H1 (cell line): ENCODE measurements around the gene SRI. TPM values are rescaled to one million over a fixed set of nuclear protein-coding genes. Genes with fewer than 3 reads are reported as not detected.

Experiments
- CTCF ChIA-PET: fragments of 300-600 bp; sonication (Branson Sonifier 250); formaldehyde crosslinking; loops from one replicate; lab custom pipeline; 2021; ENCODE audit not compliant: partially characterized antibody; lab: Charles Lee
- POLR2A ChIA-PET: fragments of 300-600 bp; sonication (Branson Sonifier 250); formaldehyde crosslinking; loops from one replicate; lab custom pipeline; 2021; ENCODE audit warnings: inconsistent platforms; ENCODE audit not compliant: partially characterized antibody; lab: Charles Lee
- DNase-seq, 2 experiments: peaks; one replicate each; pipeline versions ENCODE4 v3.0.0 to v3.0.0-alpha.2; 2010 to 2022; ENCODE audit warnings: low spot score in 2 of 2, low read depth in 1 of 2, mixed read lengths in 1 of 2
- FAIRE-seq: peaks from 2 replicates; lab custom pipeline; 2011; peaks lifted over from hg19 to GRCh38; lab: Jason Lieb, UNC
- H2AFZ ChIP-seq: 2 replicates; pipeline ENCODE4 v1.8.1; 2012; ENCODE audit warnings: low read length, inconsistent platforms
- H2AK5ac ChIP-seq: 2 replicates; pipeline ENCODE4 v1.6.1; 2013; ENCODE audit warnings: low read depth, low read length
- H2BK120ac ChIP-seq: replicated peaks from 2 replicates; pipeline ENCODE3; 2013; ENCODE audit warnings: low read depth, low read length, inconsistent platforms
- H2BK12ac ChIP-seq: 2 replicates; pipeline ENCODE4 v1.6.1; 2013; ENCODE audit warnings: low read depth, low read length
- H2BK15ac ChIP-seq: 2 replicates; pipeline ENCODE4 v1.6.1; 2013; ENCODE audit warnings: low read length
- H2BK20ac ChIP-seq: 2 replicates; pipeline ENCODE4 v1.6.1; 2013; ENCODE audit warnings: low read length
- H2BK5ac ChIP-seq: 2 replicates; pipeline ENCODE4 v1.6.1; 2013; ENCODE audit warnings: low read depth, low read length
- H3K14ac ChIP-seq: 2 replicates; pipeline ENCODE4 v1.6.1; 2013; ENCODE audit warnings: inconsistent platforms; ENCODE audit not compliant: insufficient read length
- H3K18ac ChIP-seq: 2 replicates; pipeline ENCODE4 v1.6.1; 2013; ENCODE audit warnings: low read length; ENCODE audit errors: extremely low read depth
- H3K23ac ChIP-seq: 2 replicates; pipeline ENCODE4 v1.6.1; 2013; ENCODE audit warnings: inconsistent platforms; ENCODE audit not compliant: insufficient read length
- H3K23me2 ChIP-seq: 2 replicates; pipeline ENCODE4 v1.6.1; 2013; ENCODE audit warnings: low read depth, low read length
- H3K27ac ChIP-seq: 2 replicates; pipeline ENCODE4 v1.6.1; 2011; ENCODE audit warnings: low read depth, low read length, inconsistent platforms
- H3K27me3 ChIP-seq, 4 experiments: replicated peaks in 1 of 4; 1 replicate in 1 of 4; 2 replicates in 3 of 4; pipeline versions ENCODE4 v1.6.1 to v1.8.1; 2011 to 2013; ENCODE audit warnings: low read length in 3 of 4, mild to moderate bottlenecking in 3 of 4, inconsistent platforms in 2 of 4, mixed read lengths in 2 of 4, moderate library complexity in 1 of 4; ENCODE audit not compliant: control insufficient read depth in 3 of 4, insufficient read depth in 3 of 4; ENCODE audit errors: extremely low read depth in 1 of 4
- H3K36me3 ChIP-seq, 4 experiments: 2 replicates each; pipeline versions ENCODE4 v1.6.1 to v1.8.1; 2011 to 2013; ENCODE audit warnings: mild to moderate bottlenecking in 4 of 4, low read length in 3 of 4, moderate library complexity in 2 of 4, control low read depth in 1 of 4, inconsistent platforms in 1 of 4; ENCODE audit not compliant: insufficient read depth in 4 of 4, control insufficient read depth in 2 of 4
- H3K4ac ChIP-seq: replicated peaks from 2 replicates; pipeline ENCODE3; 2013; ENCODE audit warnings: low read length, low read depth, mixed read lengths, inconsistent platforms; ENCODE audit not compliant: insufficient read length
- H3K4me1 ChIP-seq, 4 experiments: replicated peaks in 1 of 4; 1 replicate in 1 of 4; 2 replicates in 3 of 4; pipeline versions ENCODE4 v1.6.1 to v1.8.1; 2011 to 2013; ENCODE audit warnings: low read length in 3 of 4, inconsistent platforms in 2 of 4, mixed read lengths in 1 of 4; ENCODE audit not compliant: insufficient read depth in 4 of 4, control insufficient read depth in 3 of 4
- H3K4me2 ChIP-seq, 2 experiments: 2 replicates each; pipeline versions ENCODE4 v1.6.1 to v1.8.1; 2011 to 2013; ENCODE audit warnings: low read depth in 2 of 2, low read length in 2 of 2, control low read depth in 1 of 2, inconsistent platforms in 1 of 2, mild to moderate bottlenecking in 1 of 2; ENCODE audit not compliant: insufficient read depth in 1 of 2
- H3K4me3 ChIP-seq, 4 experiments: fragments of 200-600, 300-600 bp in 1 of 4; sonication (generic), shearing (Covaris generic), sonication (Bioruptor Twin) in 1 of 4; 2 replicates each; pipeline versions ENCODE4 v1.5.1 to v1.8.1; 2011 to 2016; ENCODE audit warnings: low read length in 4 of 4, low read depth in 3 of 4, control low read depth in 2 of 4, inconsistent platforms in 2 of 4, mild to moderate bottlenecking in 2 of 4, mixed read lengths in 1 of 4, moderate library complexity in 1 of 4; ENCODE audit not compliant: insufficient read depth in 2 of 4; ENCODE audit errors: extremely low read depth in 1 of 4
- H3K56ac ChIP-seq: replicated peaks from 2 replicates; pipeline ENCODE3; 2013; ENCODE audit warnings: low read depth, mild to moderate bottlenecking, mixed read lengths, low read length, inconsistent platforms; ENCODE audit not compliant: insufficient read length
- H3K79me1 ChIP-seq: 2 replicates; pipeline ENCODE4 v1.6.1; 2013; ENCODE audit warnings: low read depth, low read length, control low read depth
- H3K79me2 ChIP-seq, 2 experiments: 2 replicates each; pipeline versions ENCODE4 v1.6.1 to v1.8.1; 2012 to 2013; ENCODE audit warnings: low read length in 2 of 2, mild to moderate bottlenecking in 2 of 2, inconsistent platforms in 1 of 2; ENCODE audit not compliant: insufficient read depth in 2 of 2, control insufficient read depth in 1 of 2
- H3K9ac ChIP-seq, 4 experiments: replicated peaks in 1 of 4; 1 replicate in 1 of 4; 2 replicates in 3 of 4; pipeline versions ENCODE4 v1.6.1 to v1.8.1; 2011 to 2013; ENCODE audit warnings: low read depth in 3 of 4, low read length in 3 of 4, control low read depth in 2 of 4, mild to moderate bottlenecking in 2 of 4, moderate library complexity in 2 of 4, inconsistent platforms in 1 of 4; ENCODE audit errors: extremely low read depth in 1 of 4
- H3K9me3 ChIP-seq, 2 experiments: 2 replicates each; pipeline versions ENCODE4 v1.6.1 to v1.8.1; 2012 to 2013; ENCODE audit warnings: mild to moderate bottlenecking in 2 of 2, moderate library complexity in 2 of 2, control low read depth in 1 of 2, inconsistent platforms in 1 of 2, low read depth in 1 of 2, low read length in 1 of 2, mixed read lengths in 1 of 2; ENCODE audit not compliant: insufficient read depth in 2 of 2
- H4K20me1 ChIP-seq, 2 experiments: replicated peaks in 1 of 2; 2 replicates each; pipeline versions ENCODE3 to v1.8.1; 2011 to 2013; ENCODE audit warnings: inconsistent platforms in 2 of 2, low read length in 2 of 2, mild to moderate bottlenecking in 1 of 2; ENCODE audit not compliant: insufficient read depth in 2 of 2, control insufficient read depth in 1 of 2
- H4K5ac ChIP-seq: 2 replicates; pipeline ENCODE4 v1.6.1; 2013; ENCODE audit warnings: low read length, low read depth, mixed read lengths, inconsistent platforms; ENCODE audit not compliant: insufficient read length
- H4K8ac ChIP-seq: 2 replicates; pipeline ENCODE4 v1.8.0; 2013; ENCODE audit warnings: mild to moderate bottlenecking, moderate library complexity, low read length, inconsistent platforms; ENCODE audit not compliant: insufficient read depth; ENCODE audit errors: extremely low read depth
- H4K91ac ChIP-seq: replicated peaks from 2 replicates; pipeline ENCODE3; 2013; ENCODE audit warnings: low read length, mixed read lengths, inconsistent platforms; ENCODE audit not compliant: insufficient read length
- ATF3 ChIP-seq: IDR thresholded peaks from 2 replicates; pipeline ENCODE4 v1.6.1; 2011; ENCODE audit warnings: low read depth, mild to moderate bottlenecking, low read length; ENCODE audit not compliant: insufficient read depth
- BACH1 ChIP-seq: IDR thresholded peaks from 2 replicates; pipeline ENCODE4 v1.6.1; 2012; ENCODE audit warnings: low read length, improper control_type of control experiment
- EP300 ChIP-seq, 2 experiments: IDR thresholded peaks; 1 replicate in 1 of 2; 2 replicates in 1 of 2; pipeline ENCODE4 v1.6.1; 2011 to 2012; ENCODE audit warnings: low read depth in 2 of 2, low read length in 2 of 2, mild to moderate bottlenecking in 2 of 2, borderline replicate concordance in 1 of 2, inconsistent platforms in 1 of 2, moderate library complexity in 1 of 2
- NRF1 ChIP-seq: IDR thresholded peaks from 2 replicates; pipeline ENCODE4 v1.6.1; 2011; ENCODE audit warnings: mild to moderate bottlenecking, low read depth, low read length, improper control_type of control experiment
- polyA plus RNA-seq, 7 experiments: library from polyadenylated mRNA; depleted of rRNA in 3 of 7; stranded (reverse) in 5 of 7; unstranded in 2 of 7; fragments of >200 nt in 5 of 7; fragments of 200-250 nt in 2 of 7; gene quantifications; 1 replicate in 5 of 7; 2 replicates in 1 of 7; 4 replicates in 1 of 7; pipeline versions ENCODE4 v1.2.1 to v1.2.3, GENCODE V29; 2011 to 2013; ENCODE audit warnings: missing spikeins in 2 of 7, mixed read lengths in 2 of 7
- total RNA-seq: library from RNA; stranded (reverse); fragmentation: NEBNext Ultra II Directional; extraction: Animal tissue kit (Norgen Biotek cat#: 25700); gene quantifications from 2 replicates; pipeline ENCODE4 v1.2.1, GENCODE V29; 2021

SRI gene
- total and polyA plus RNA-seq, 2 of the 8 experiments (the other 6 are each of a cell fraction or from before 2014, with no cell fraction given), result 118 to 170 TPM

GRCh38 chr7:88165697-88166096 lies 54.1 kb downstream of the SRI start:
- Histone ChIP-seq H3K56ac (no peak overlapping the region), H2BK12ac (no peak overlapping the region), H2BK5ac (no peak overlapping the region), H3K18ac (no peak overlapping the region), H3K23me2 (no peaks in the 10 kb centered on the region), H3K79me2 (no peaks in the 10 kb centered on the region), H3K4me2 (no peak overlapping the region), H4K8ac (no peak overlapping the region), H3K36me3 (no peaks in the 10 kb centered on the region; a peak in 1 of 8 replicates), H3K4me3 (no peak overlapping the region), H3K14ac (no peak overlapping the region), H2AK5ac (no peak overlapping the region), H3K27me3 (no peaks in the 10 kb centered on the region), H3K4ac (no peak overlapping the region), H3K79me1 (no peaks in the 10 kb centered on the region), H3K27ac (no peak overlapping the region), H3K23ac (no peak overlapping the region), H2BK120ac (no peak overlapping the region), H2BK15ac (no peak overlapping the region), H4K20me1 (no peaks in the 10 kb centered on the region), H3K4me1 (no peaks in the 10 kb centered on the region), H3K9me3 (no peaks in the 10 kb centered on the region), H4K5ac (no peak overlapping the region), H3K9ac (no peak overlapping the region), H4K91ac (no peak overlapping the region), H2AFZ (no peak overlapping the region), H2BK20ac (no peak overlapping the region)
- CTCF ChIA-PET, result interaction anchor here (0.7 to 1.4 kb wide), 4 partner anchors 9 to 279 kb away, joined by 3 to 5 read pairs (median 3); no protein-coding TSS in a partner anchor
- DNase-seq (no peak), FAIRE-seq (no peak)
- no peak for TF ChIP-seq ATF3
- no peak for TF ChIP-seq BACH1
- TF ChIP-seq NRF1, result no peak
- TF ChIP-seq EP300 (IDR thresholded peaks at IDR 0.05; ENCODE audit: borderline replicate concordance in 1 of 2, low read depth in 2 of 2, low read length in 2 of 2), result no peak
- POLR2A ChIA-PET, result no interaction called here
